HepG2 (cell line): ENCODE data around the gene CSF3R. TPM values are rescaled to one million over a fixed set of nuclear protein-coding genes. Genes with fewer than 3 reads are reported as not detected.

Experiments
- ATAC-seq: fragments of 200-7000 bp; cut with Tn5 transposase; 3 replicates; pipeline ENCODE4 v1.9.1; 2020; ENCODE audit warnings: mild to moderate bottlenecking, moderate library complexity
- Bru-seq: library from RNA; stranded (reverse); fragments of 400-500 nt; gene quantifications from one replicate; lab custom pipeline; 2021; lab: Mats Ljungman, UMichigan
- BruChase-seq, 2 experiments: library from RNA; stranded (reverse); fragments of 400-500 nt; gene quantifications; one replicate each; lab custom pipeline; 2021; lab: Mats Ljungman, UMichigan
- BruUV-seq: library from RNA; stranded (reverse); fragments of 400-500 nt; replicated peaks from 2 replicates; lab custom pipeline; 2021; lab: Mats Ljungman, UMichigan
- CTCF ChIA-PET: fragments of 300-600 bp; formaldehyde crosslinking; extraction: SDS; loops from one replicate; lab custom pipeline; 2021; ENCODE audit warnings: low total read pairs, inconsistent platforms, low intra/inter-chr PET ratio; lab: Yijun Ruan, JAX
- POLR2A ChIA-PET: fragments of 350-600 bp; sonication (Branson Sonifier 250); formaldehyde crosslinking; loops from one replicate; lab custom pipeline; 2020; ENCODE audit warnings: antibody characterized with exemption, inconsistent platforms; lab: Yijun Ruan, JAX
- DNase-seq: peaks from one replicate; pipeline ENCODE4 v3.0.0-alpha.2; 2015; ENCODE audit warnings: low spot score
- FAIRE-seq: peaks from 3 replicates; lab custom pipeline; 2011; peaks lifted over from hg19 to GRCh38; lab: Jason Lieb, UNC
- H2AFZ ChIP-seq: one replicate; pipeline ENCODE4 v1.6.1; 2011; ENCODE audit warnings: low read length, inconsistent platforms
- H3K27ac ChIP-seq: fragments of 300-600 bp; 3 replicates; pipeline ENCODE4 v1.8.0; 2011; ENCODE audit warnings: mixed run types, mild to moderate bottlenecking, mixed read lengths, low read length, inconsistent platforms; ENCODE audit not compliant: insufficient read depth; ENCODE audit errors: extremely low read length
- H3K27me3 ChIP-seq, 2 experiments: fragments of 200-600 bp in 1 of 2; 2 replicates in 1 of 2; 3 replicates in 1 of 2; pipeline versions ENCODE4 v1.6.0 to v1.8.0; 2011; ENCODE audit warnings: low read length in 2 of 2, mild to moderate bottlenecking in 2 of 2, moderate library complexity in 2 of 2, inconsistent platforms in 1 of 2; ENCODE audit not compliant: insufficient read depth in 2 of 2, control insufficient read depth in 1 of 2
- H3K36me3 ChIP-seq, 2 experiments: fragments of 200-600 bp in 1 of 2; replicated peaks in 1 of 2; 2 replicates in 1 of 2; 3 replicates in 1 of 2; pipeline versions ENCODE4 v1.5.1 to v1.8.0; 2011; ENCODE audit warnings: low read length in 2 of 2, inconsistent platforms in 1 of 2; ENCODE audit not compliant: insufficient read depth in 2 of 2, control insufficient read depth in 1 of 2
- H3K4me1 ChIP-seq: 2 replicates; pipeline ENCODE4 v1.5.1; 2012; ENCODE audit warnings: low read length, inconsistent platforms; ENCODE audit not compliant: insufficient read depth
- H3K4me2 ChIP-seq: 2 replicates; pipeline ENCODE4 v1.6.0; 2011; ENCODE audit warnings: low read depth, low read length, inconsistent platforms
- H3K4me3 ChIP-seq, 3 experiments: fragments of 200-600 bp in 1 of 3; sonication (generic), shearing (Covaris generic) in 1 of 3; replicated peaks in 1 of 3; 2 replicates each; pipeline ENCODE4 v1.5.1; 2011 to 2016; ENCODE audit warnings: low read length in 3 of 3, inconsistent platforms in 2 of 3, low read depth in 2 of 3, mild to moderate bottlenecking in 2 of 3, control low read depth in 1 of 3, mixed read lengths in 1 of 3; ENCODE audit not compliant: insufficient read depth in 1 of 3
- H3K79me2 ChIP-seq: one replicate; pipeline ENCODE4 v1.6.1; 2011; ENCODE audit warnings: low read length, inconsistent platforms; ENCODE audit not compliant: insufficient read depth
- H3K9ac ChIP-seq: 2 replicates; pipeline ENCODE4 v1.6.0; 2011; ENCODE audit warnings: mild to moderate bottlenecking, low read depth, low read length, inconsistent platforms; ENCODE audit not compliant: insufficient read depth
- H3K9me3 ChIP-seq: 2 replicates; pipeline ENCODE4 v1.5.1; 2012; ENCODE audit warnings: mild to moderate bottlenecking, low read length
- H4K20me1 ChIP-seq: 2 replicates; pipeline ENCODE4 v1.6.0; 2011; ENCODE audit warnings: inconsistent platforms, mild to moderate bottlenecking, low read length, moderate library complexity; ENCODE audit not compliant: insufficient read depth
- NCOR1 ChIP-seq: fragments of 200-600 bp; sonication (generic); IDR thresholded peaks from 2 replicates; pipeline ENCODE4 v1.7.0; 2017; ENCODE audit warnings: antibody characterized with exemption, low read length, borderline replicate concordance
- PITX1 ChIP-seq: sonication (generic); formaldehyde crosslinking; IDR thresholded peaks from 2 replicates; pipeline ENCODE4 v1.5.1; 2020; ENCODE audit warnings: mild to moderate bottlenecking, missing genetic modification reagents
- POLR2AphosphoS2 ChIP-seq: IDR thresholded peaks from 2 replicates; pipeline ENCODE4 v1.6.1; 2011; ENCODE audit warnings: low read depth, low read length, improper control_type of control experiment
- ZIK1 ChIP-seq: sonication (generic); formaldehyde crosslinking; IDR thresholded peaks from 2 replicates; pipeline ENCODE4 v1.5.0; 2020; ENCODE audit warnings: mild to moderate bottlenecking, low read depth, missing genetic modification reagents, borderline replicate concordance
- ZNF253 ChIP-seq: sonication (generic); formaldehyde crosslinking; IDR thresholded peaks from 2 replicates; pipeline ENCODE4 v1.8.0; 2022; ENCODE audit warnings: mild to moderate bottlenecking, missing genetic modification reagents, borderline replicate concordance
- ZNF552 ChIP-seq: sonication (generic); formaldehyde crosslinking; IDR thresholded peaks from 2 replicates; pipeline ENCODE4 v1.9.0; 2022; ENCODE audit warnings: missing genetic modification reagents, mild to moderate bottlenecking, borderline replicate concordance
- ZNF563 ChIP-seq: sonication (generic); formaldehyde crosslinking; IDR thresholded peaks from 2 replicates; pipeline ENCODE4 v1.8.0; 2022; ENCODE audit warnings: mild to moderate bottlenecking, moderate library complexity, missing genetic modification reagents
- WGBS: methylation state at CpG from one replicate; pipeline ENCODE4 v1.1.6; 2017; ENCODE audit warnings: low lambda C conversion rate; 5-methylcytosine and 5-hydroxymethylcytosine counted together
- in situ Hi-C: cut with HindIII; loops from 2 replicates; pipeline ENCODE4 v1.10.0; 2017; ENCODE audit warnings: low pct_unique_long_range_greater_than_20kb; ENCODE audit not compliant: extremely low pct_ligation_motif_present
- intact Hi-C: fragments of 100-400 bp; cut with micrococcal nuclease; formaldehyde crosslinking; loops from one replicate; pipeline ENCODE4 v1.10.0; 2022; ENCODE audit not compliant: unreplicated experiment
- long read RNA-seq, 2 experiments: library from RNA in 1 of 2; library from polyadenylated mRNA in 1 of 2; stranded (forward) in 1 of 2; unstranded in 1 of 2; transcript quantifications; one replicate each; pipeline ENCODE4 v2.0.0, GENCODE V29; 2019 to 2022
- polyA minus RNA-seq, 3 experiments: library from RNA; depleted of rRNA, polyadenylated mRNA; stranded (reverse); fragments of >200 nt; gene quantifications; 2 replicates each; pipeline ENCODE4 v1.2.3, GENCODE V29; 2011; ENCODE audit warnings: low replicate concordance in 1 of 3
- polyA plus RNA-seq, 8 experiments: library from polyadenylated mRNA; depleted of rRNA in 3 of 8; stranded (reverse) in 7 of 8; unstranded in 1 of 8; fragments of >200 nt; fragmentation: Illumina TruSeq in 4 of 8; extraction: Trizol in 4 of 8; gene quantifications; 2 replicates each; pipeline versions ENCODE4 v1.2.1 to v1.2.3, GENCODE V29; 2011 to 2016; ENCODE audit warnings: low read depth in 4 of 8, missing spikeins in 1 of 8, mixed read lengths in 1 of 8; ENCODE audit not compliant: insufficient read depth in 1 of 8
- total RNA-seq, 5 experiments: library from RNA; depleted of rRNA; stranded (reverse); fragments of >200 nt; fragmentation: Illumina TruSeq; extraction: Trizol; gene quantifications; 2 replicates each; pipeline ENCODE4 v1.2.3, GENCODE V29; 2016; ENCODE audit warnings: low read depth in 1 of 5
- TF ChIP-seq, protein P1 (sequence below): sonication (generic); formaldehyde crosslinking; conservative IDR thresholded peaks from 2 replicates; pipeline ENCODE4 v1.4.0; 2020; ENCODE audit warnings: missing genetic modification reagents
- TF ChIP-seq, protein P2 (sequence below): sonication (generic); formaldehyde crosslinking; IDR thresholded peaks from 2 replicates; pipeline ENCODE4 v1.4.0; 2020; ENCODE audit warnings: missing genetic modification reagents
- TF ChIP-seq, protein P3 (sequence below): sonication (generic); formaldehyde crosslinking; IDR thresholded peaks from 2 replicates; pipeline ENCODE4 v1.5.1; 2020; ENCODE audit warnings: mild to moderate bottlenecking, missing genetic modification reagents

Gene CSF3R
- total RNA-seq (2016; rRNA removed; fragmentation: Illumina TruSeq; extraction: Trizol) (3.5 and 11.9 TPM in 2 replicates), polyA plus RNA-seq (2011; rRNA removed) (28.8 and 45.4 TPM in 2 replicates), polyA minus RNA-seq (2011; rRNA and poly(A)+ RNA removed; ENCODE audit: low replicate concordance) (1.5 and 20.2 TPM in 2 replicates), Bru-seq, nascent RNA (percentile 51 among the genes with signal in this experiment), BruChase-seq, experiment 1, labeled RNA remaining after a 6-hour chase (percentile 53 among the genes with signal in this experiment), BruChase-seq, experiment 2, labeled RNA remaining after a 2-hour chase (percentile 47 among the genes with signal in this experiment)
- total RNA-seq (2016; cell fraction: cytosol; rRNA removed; fragmentation: Illumina TruSeq; extraction: Trizol; ENCODE audit: low read depth) = 2.8 and 3.1 TPM in 2 replicates
- 3.2 and 11.8 TPM in 2 replicates for total RNA-seq (2016; cell fraction: insoluble cytoplasmic fraction; rRNA removed; fragmentation: Illumina TruSeq; extraction: Trizol)
- 5.6 and 6.3 TPM in 2 replicates for total RNA-seq (2016; cell fraction: membrane; rRNA removed; fragmentation: Illumina TruSeq; extraction: Trizol)
- total RNA-seq (2016; cell fraction: nucleus; rRNA removed; fragmentation: Illumina TruSeq; extraction: Trizol) = 17.4 and 18.5 TPM in 2 replicates
- 14.7 and 16.4 TPM in 2 replicates for polyA plus RNA-seq (2011; cell fraction: cytosol; rRNA removed)
- polyA plus RNA-seq (2011; cell fraction: nucleus; rRNA removed) = 91.0 and 108 TPM in 2 replicates
- 30.0 and 40.7 TPM in 2 replicates for polyA plus RNA-seq (2012)
- polyA plus RNA-seq (2016; cell fraction: cytosol; fragmentation: Illumina TruSeq; extraction: Trizol; ENCODE audit: low read depth) = 2.0 and 2.5 TPM in 2 replicates
- 5.0 and 5.6 TPM in 2 replicates for polyA plus RNA-seq (2016; cell fraction: insoluble cytoplasmic fraction; fragmentation: Illumina TruSeq; extraction: Trizol; ENCODE audit: low read depth)
- 5.1 and 5.2 TPM in 2 replicates for polyA plus RNA-seq (2016; cell fraction: membrane; fragmentation: Illumina TruSeq; extraction: Trizol; ENCODE audit: low read depth)
- 40.8 and 46.3 TPM in 2 replicates for polyA plus RNA-seq (2016; cell fraction: nucleus; fragmentation: Illumina TruSeq; extraction: Trizol; ENCODE audit: insufficient read depth, low read depth)
- polyA minus RNA-seq (2011; cell fraction: cytosol; rRNA and poly(A)+ RNA removed) = 6.9 and 10.3 TPM in 2 replicates
- 28.3 and 40.9 TPM in 2 replicates for polyA minus RNA-seq (2011; cell fraction: nucleus; rRNA and poly(A)+ RNA removed)
- long read RNA-seq, experiment 1, partial matches to known transcripts = 5 of 11 reads
- long read RNA-seq, experiment 1, other reads (novel, unspliced or antisense) = 2 of 11 reads
- long read RNA-seq, experiment 2, transcript CSF3R-205 (17 exons, 3,373 nt) = major isoform, 8 of 17 reads
- long read RNA-seq, experiment 2, partial matches to known transcripts = 8 of 17 reads
- long read RNA-seq, experiment 2, other reads (novel, unspliced or antisense) = 1 of 17 reads

DNA sequence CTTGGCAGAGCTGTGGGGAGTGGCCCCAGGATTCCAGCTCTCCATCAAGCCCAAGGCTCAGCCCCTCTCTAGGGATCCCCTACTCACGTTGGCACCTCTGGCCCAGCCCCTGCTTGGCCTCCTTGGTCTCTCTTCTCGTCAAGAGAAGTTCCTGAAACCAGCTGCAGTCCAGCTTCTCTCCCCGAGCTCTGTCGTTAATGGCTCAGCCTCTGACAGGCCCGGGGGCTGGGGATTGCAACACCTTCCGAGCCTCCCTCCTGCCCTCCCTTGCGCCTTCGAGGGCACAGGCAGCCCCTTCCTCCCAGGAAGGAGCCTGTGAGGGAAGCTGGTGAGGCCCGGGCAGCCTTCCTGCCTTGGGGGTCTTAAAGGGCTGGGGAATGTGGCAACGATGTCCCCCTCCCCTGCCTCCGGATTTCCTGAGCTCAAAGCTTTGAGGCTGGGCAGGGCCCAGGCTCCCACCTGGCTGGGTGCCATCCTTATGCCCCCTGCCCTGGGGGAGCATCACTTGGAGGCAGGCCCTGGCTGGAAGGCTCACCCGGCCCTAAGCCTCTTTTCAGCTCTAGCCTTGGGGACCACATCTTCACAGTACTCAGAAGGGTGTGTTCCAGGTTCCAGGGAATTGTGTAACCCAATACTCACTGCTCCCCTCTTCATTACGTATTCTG lies at the start of gene CSF3R:
TSS of gene CSF3R (minus strand) at position 190 of the 665 bp plus-strand sequence. CDS start 3,417 bp downstream, outside the sequence.
- peak within 1 kb of the TSS; percentile 65 for H2AFZ ChIP-seq
- peak within 1 kb of the TSS; percentile 64 for H3K27ac ChIP-seq
- H3K4me2 ChIP-seq = peak within 1 kb of the TSS; percentile 93
- TF ChIP-seq NCOR1 (no peak), ZIK1 (CRISPR knock-in tag) (0 out of 2 replicates have a peak, but pooled peaks have one; percentile 50), ZNF563 (peak; percentile 52; the same call in 1 of the 2 replicates), PITX1 (CRISPR knock-in tag) (no peak; the same call in 1 of the 2 replicates), ZNF552 (CRISPR knock-in tag) (no peak), ZNF253 (CRISPR knock-in tag) (no peak), POLR2AphosphoS2 (no peak)
- TF ChIP-seq, protein P1, sequence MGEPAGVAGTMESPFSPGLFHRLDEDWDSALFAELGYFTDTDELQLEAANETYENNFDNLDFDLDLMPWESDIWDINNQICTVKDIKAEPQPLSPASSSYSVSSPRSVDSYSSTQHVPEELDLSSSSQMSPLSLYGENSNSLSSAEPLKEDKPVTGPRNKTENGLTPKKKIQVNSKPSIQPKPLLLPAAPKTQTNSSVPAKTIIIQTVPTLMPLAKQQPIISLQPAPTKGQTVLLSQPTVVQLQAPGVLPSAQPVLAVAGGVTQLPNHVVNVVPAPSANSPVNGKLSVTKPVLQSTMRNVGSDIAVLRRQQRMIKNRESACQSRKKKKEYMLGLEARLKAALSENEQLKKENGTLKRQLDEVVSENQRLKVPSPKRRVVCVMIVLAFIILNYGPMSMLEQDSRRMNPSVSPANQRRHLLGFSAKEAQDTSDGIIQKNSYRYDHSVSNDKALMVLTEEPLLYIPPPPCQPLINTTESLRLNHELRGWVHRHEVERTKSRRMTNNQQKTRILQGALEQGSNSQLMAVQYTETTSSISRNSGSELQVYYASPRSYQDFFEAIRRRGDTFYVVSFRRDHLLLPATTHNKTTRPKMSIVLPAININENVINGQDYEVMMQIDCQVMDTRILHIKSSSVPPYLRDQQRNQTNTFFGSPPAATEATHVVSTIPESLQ (CRISPR knock-in tag) = no peak
- TF ChIP-seq, protein P2, sequence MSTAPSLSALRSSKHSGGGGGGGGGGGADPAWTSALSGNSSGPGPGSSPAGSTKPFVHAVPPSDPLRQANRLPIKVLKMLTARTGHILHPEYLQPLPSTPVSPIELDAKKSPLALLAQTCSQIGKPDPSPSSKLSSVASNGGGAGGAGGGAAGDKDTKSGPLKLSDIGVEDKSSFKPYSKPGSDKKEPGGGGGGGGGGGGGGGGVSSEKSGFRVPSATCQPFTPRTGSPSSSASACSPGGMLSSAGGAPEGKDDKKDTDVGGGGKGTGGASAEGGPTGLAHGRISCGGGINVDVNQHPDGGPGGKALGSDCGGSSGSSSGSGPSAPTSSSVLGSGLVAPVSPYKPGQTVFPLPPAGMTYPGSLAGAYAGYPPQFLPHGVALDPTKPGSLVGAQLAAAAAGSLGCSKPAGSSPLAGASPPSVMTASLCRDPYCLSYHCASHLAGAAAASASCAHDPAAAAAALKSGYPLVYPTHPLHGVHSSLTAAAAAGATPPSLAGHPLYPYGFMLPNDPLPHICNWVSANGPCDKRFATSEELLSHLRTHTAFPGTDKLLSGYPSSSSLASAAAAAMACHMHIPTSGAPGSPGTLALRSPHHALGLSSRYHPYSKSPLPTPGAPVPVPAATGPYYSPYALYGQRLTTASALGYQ (CRISPR knock-in tag) = no peak
- TF ChIP-seq, protein P3, sequence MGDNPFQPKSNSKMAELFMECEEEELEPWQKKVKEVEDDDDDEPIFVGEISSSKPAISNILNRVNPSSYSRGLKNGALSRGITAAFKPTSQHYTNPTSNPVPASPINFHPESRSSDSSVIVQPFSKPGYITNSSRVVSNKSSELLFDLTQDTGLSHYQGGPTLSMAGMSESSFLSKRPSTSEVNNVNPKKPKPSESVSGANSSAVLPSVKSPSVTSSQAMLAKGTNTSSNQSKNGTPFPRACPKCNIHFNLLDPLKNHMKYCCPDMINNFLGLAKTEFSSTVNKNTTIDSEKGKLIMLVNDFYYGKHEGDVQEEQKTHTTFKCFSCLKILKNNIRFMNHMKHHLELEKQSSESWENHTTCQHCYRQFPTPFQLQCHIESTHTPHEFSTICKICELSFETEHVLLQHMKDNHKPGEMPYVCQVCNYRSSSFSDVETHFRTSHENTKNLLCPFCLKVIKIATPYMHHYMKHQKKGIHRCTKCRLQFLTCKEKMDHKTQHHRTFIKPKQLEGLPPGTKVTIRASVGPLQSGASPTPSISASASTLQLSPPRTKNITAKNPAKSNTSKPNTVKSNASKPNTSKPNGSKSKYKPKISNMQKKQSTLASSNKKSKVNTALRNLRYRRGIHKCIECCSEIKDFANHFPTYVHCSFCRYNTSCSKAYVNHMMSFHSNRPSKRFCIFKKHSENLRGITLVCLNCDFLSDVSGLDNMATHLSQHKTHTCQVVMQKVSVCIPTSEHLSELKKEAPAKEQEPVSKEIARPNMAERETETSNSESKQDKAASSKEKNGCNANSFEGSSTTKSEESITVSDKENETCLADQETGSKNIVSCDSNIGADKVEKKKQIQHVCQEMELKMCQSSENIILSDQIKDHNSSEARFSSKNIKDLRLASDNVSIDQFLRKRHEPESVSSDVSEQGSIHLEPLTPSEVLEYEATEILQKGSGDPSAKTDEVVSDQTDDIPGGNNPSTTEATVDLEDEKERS (CRISPR knock-in tag) = no peak

More for the DNA sequence above, at the start of gene CSF3R:
- Histone ChIP-seq H3K4me3 (peak within 1 kb of the TSS; percentile 53 to 83 (median 64)), H3K9ac (peak within 1 kb of the TSS; percentile 83), H3K36me3 (peaks cover 0 to 3% of the 10 kb centered on the region in 2 experiments; a peak in 1 of 5 replicates), H3K79me2 (no peaks in the 10 kb centered on the region), H3K4me1 (peaks cover 61% of the 10 kb centered on the region), H3K9me3 (no peaks in the 10 kb centered on the region), H4K20me1 (no peaks in the 10 kb centered on the region), H3K27me3 (no peaks in the 10 kb centered on the region; a peak in 1 of 5 replicates)
- peak; percentile 16 for ATAC-seq
- intact Hi-C loops (no loop called here), in situ Hi-C loops (no loop called here)
- no peak for DNase-seq
- ChIA-PET POLR2A (interaction anchor here (0.7 to 2.6 kb wide), 5 partner anchors 11 to 96 kb away, joined by 3 to 21 read pairs (median 5); partner anchors contain the start of gene MRPS15), CTCF (no interaction called here)
- BruUV-seq = no TSS peak
- 1% methylated on average over 10 of the region's 13 CpGs for WGBS
- FAIRE-seq = no peak
